ENCODE data around the gene ECSIT. TPM values are rescaled to one million over a fixed set of nuclear protein-coding genes. Genes with fewer than 3 reads are reported as not detected.
"Not testable (repeated sequence)": the region's sequence is repeated elsewhere in the genome, so short reads cannot be mapped to it uniquely, and the experiment has no call there.

Gene ECSIT
- polyA plus RNA-seq, 1 donor (not counting 4 experiments of a cell fraction or from before 2014, with no cell fraction given), result 16.0 TPM

- no peaks in the 10 kb centered on the region for H3K9me3 ChIP-seq (ENCODE audit: control insufficient read depth, low read depth, low read length)
- no peak for DNase-seq (ENCODE audit: low read depth, low spot score)
- no peaks in the 10 kb centered on the region for H3K9me1 ChIP-seq (ENCODE audit: control insufficient read depth, extremely low read depth, insufficient read depth, low read length)
Measured at GRCh38 chr19:11570039-11570462, 41.1 kb upstream of the ECSIT start.

GRCh38 chr19:11566164-11566563 lies 37.2 kb upstream of the ECSIT start:
- FAIRE-seq (no peak), DNase-seq (ENCODE audit: low read depth, low spot score) (no peak)
- no peaks in the 10 kb centered on the region for H3K9me1 ChIP-seq (ENCODE audit: control insufficient read depth, extremely low read depth, insufficient read depth, low read length)
- H3K9me3 ChIP-seq (ENCODE audit: control insufficient read depth, low read depth, low read length), result no peaks in the 10 kb centered on the region
- H3K27me3 ChIP-seq (ENCODE audit: control insufficient read depth, extremely low read depth, insufficient read depth, low read length), result no peaks in the 10 kb centered on the region
- no peak overlapping the region for H3K4me3 ChIP-seq (ENCODE audit: control insufficient read depth in 2 of 3, extremely low read depth in 1 of 3, insufficient read depth in 2 of 3, low read depth in 1 of 3, low read length in 3 of 3)
- no peak overlapping the region for H2AFZ ChIP-seq (ENCODE audit: control insufficient read depth, low read length)
- no peaks in the 10 kb centered on the region for H3K36me3 ChIP-seq (ENCODE audit: control insufficient read depth in 2 of 2, extremely low read depth in 1 of 2, insufficient read depth in 2 of 2, low read length in 2 of 2)
- no peaks in the 10 kb centered on the region for H3K79me2 ChIP-seq (ENCODE audit: control insufficient read depth, insufficient read depth, low read length)
- H4K20me1 ChIP-seq (ENCODE audit: control insufficient read depth, extremely low read depth, insufficient read depth, low read length), result no peaks in the 10 kb centered on the region
- no peak overlapping the region for H3K9ac ChIP-seq (ENCODE audit: control insufficient read depth, extremely low read depth, insufficient read depth, low read length)
- H3K4me2 ChIP-seq (ENCODE audit: control insufficient read depth, extremely low read depth, insufficient read depth, low read depth, low read length), result no peak overlapping the region
- no peak for TF ChIP-seq EZH2 (IDR thresholded peaks at IDR 0.05; ENCODE audit: low read length)
- no peak for TF ChIP-seq CTCF (optimal IDR thresholded peaks at IDR 0.05 in 1 of 3, IDR thresholded peaks at IDR 0.05 in 1 of 3, conservative IDR thresholded peaks at IDR 0.05 in 1 of 3; ENCODE audit: extremely low read depth in 1 of 3, insufficient read depth in 2 of 3, low read length in 3 of 3)
- H3K27ac ChIP-seq (ENCODE audit: control insufficient read depth, insufficient read depth, low read length), result no peak overlapping the region
- dilution Hi-C loops (cut with MboI; ENCODE audit: extremely low pct_ligation_motif_present, low sequenced_read_pairs), result no loop called here
- no peaks in the 10 kb centered on the region for H3K4me1 ChIP-seq (ENCODE audit: control insufficient read depth, extremely low read depth, insufficient read depth, low read length)

More at GRCh38 chr19:11570039-11570462, 41.1 kb upstream of the ECSIT start:
- no peaks in the 10 kb centered on the region for H3K79me2 ChIP-seq (ENCODE audit: control insufficient read depth, insufficient read depth, low read length)
- no peak for TF ChIP-seq EZH2 (IDR thresholded peaks at IDR 0.05; ENCODE audit: low read length)
- no peaks in the 10 kb centered on the region for H3K27me3 ChIP-seq (ENCODE audit: control insufficient read depth, extremely low read depth, insufficient read depth, low read length)
- no peaks in the 10 kb centered on the region for H3K4me1 ChIP-seq (ENCODE audit: control insufficient read depth, extremely low read depth, insufficient read depth, low read length)
- no peaks in the 10 kb centered on the region for H3K36me3 ChIP-seq (ENCODE audit: control insufficient read depth in 2 of 2, extremely low read depth in 1 of 2, insufficient read depth in 2 of 2, low read length in 2 of 2)
- no peak overlapping the region for H2AFZ ChIP-seq (ENCODE audit: control insufficient read depth, low read length)
- H3K9ac ChIP-seq (ENCODE audit: control insufficient read depth, extremely low read depth, insufficient read depth, low read length), result no peak overlapping the region
- FAIRE-seq, result no peak
- dilution Hi-C loops (cut with MboI; ENCODE audit: extremely low pct_ligation_motif_present, low sequenced_read_pairs), result no loop called here
- no peak overlapping the region for H3K27ac ChIP-seq (ENCODE audit: control insufficient read depth, insufficient read depth, low read length)
- H3K4me2 ChIP-seq (ENCODE audit: control insufficient read depth, extremely low read depth, insufficient read depth, low read depth, low read length), result no peak overlapping the region
- H3K4me3 ChIP-seq (ENCODE audit: control insufficient read depth in 2 of 3, extremely low read depth in 1 of 3, insufficient read depth in 2 of 3, low read depth in 1 of 3, low read length in 3 of 3), result no peak overlapping the region
- no peaks in the 10 kb centered on the region for H4K20me1 ChIP-seq (ENCODE audit: control insufficient read depth, extremely low read depth, insufficient read depth, low read length)

- H3K36me3 ChIP-seq (ENCODE audit: control insufficient read depth in 2 of 2, extremely low read depth in 1 of 2, insufficient read depth in 2 of 2, low read length in 2 of 2); dilution Hi-C loops (cut with MboI; ENCODE audit: extremely low pct_ligation_motif_present, low sequenced_read_pairs); H2AFZ ChIP-seq (ENCODE audit: control insufficient read depth, low read length); FAIRE-seq; DNase-seq (ENCODE audit: low read depth, low spot score); H3K4me2 ChIP-seq (ENCODE audit: control insufficient read depth, extremely low read depth, insufficient read depth, low read depth, low read length); H4K20me1 ChIP-seq (ENCODE audit: control insufficient read depth, extremely low read depth, insufficient read depth, low read length); H3K9me1 ChIP-seq (ENCODE audit: control insufficient read depth, extremely low read depth, insufficient read depth, low read length); H3K9me3 ChIP-seq (ENCODE audit: control insufficient read depth, low read depth, low read length); H3K27me3 ChIP-seq (ENCODE audit: control insufficient read depth, extremely low read depth, insufficient read depth, low read length); H3K27ac ChIP-seq (ENCODE audit: control insufficient read depth, insufficient read depth, low read length); H3K9ac ChIP-seq (ENCODE audit: control insufficient read depth, extremely low read depth, insufficient read depth, low read length); H3K4me1 ChIP-seq (ENCODE audit: control insufficient read depth, extremely low read depth, insufficient read depth, low read length); H3K79me2 ChIP-seq (ENCODE audit: control insufficient read depth, insufficient read depth, low read length); H3K4me3 ChIP-seq (ENCODE audit: control insufficient read depth in 2 of 3, extremely low read depth in 1 of 3, insufficient read depth in 2 of 3, low read depth in 1 of 3, low read length in 3 of 3): not testable (repeated sequence)
Measured at GRCh38 chr19:11565649-11565980, 36.7 kb upstream of the ECSIT start.

DNA sequence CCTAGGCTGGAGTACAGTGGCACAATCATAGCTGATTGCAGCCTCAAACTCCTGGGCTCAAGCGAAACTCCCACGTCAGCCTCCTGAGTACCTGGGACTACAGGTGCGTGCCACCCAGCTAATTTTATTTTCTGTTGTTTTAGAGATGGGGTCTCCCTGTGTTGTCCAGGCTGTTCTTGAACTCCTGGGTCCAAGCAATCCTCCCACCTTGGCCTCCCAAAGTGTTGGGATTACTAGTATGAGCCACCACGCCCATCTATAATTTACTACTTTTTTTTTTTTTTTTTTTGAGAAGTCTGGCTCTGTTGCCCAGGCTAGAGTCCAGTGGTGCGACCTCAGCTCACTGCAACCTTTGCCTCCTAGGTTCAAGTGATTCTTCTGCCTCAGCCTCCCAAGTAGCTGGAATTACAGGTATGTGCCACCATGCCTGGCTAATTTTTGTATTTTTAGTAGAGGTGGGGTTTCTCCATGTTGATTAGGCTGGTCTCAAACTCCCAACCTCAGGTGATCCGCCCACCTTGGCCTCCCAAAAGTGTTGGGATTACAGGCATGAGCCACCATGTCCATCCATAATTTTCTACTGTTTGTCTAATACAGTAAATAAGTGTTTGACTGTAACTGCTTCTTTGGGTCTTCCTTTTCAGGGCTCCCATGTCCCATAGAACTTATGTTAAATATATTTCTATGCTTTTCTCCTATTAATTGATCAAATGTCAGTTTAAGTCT lies 35.3 kb upstream of the ECSIT start:
- FAIRE-seq; H3K27me3 ChIP-seq (ENCODE audit: control insufficient read depth, extremely low read depth, insufficient read depth, low read length); H2AFZ ChIP-seq (ENCODE audit: control insufficient read depth, low read length); H3K9ac ChIP-seq (ENCODE audit: control insufficient read depth, extremely low read depth, insufficient read depth, low read length); H3K4me3 ChIP-seq (ENCODE audit: control insufficient read depth in 2 of 3, extremely low read depth in 1 of 3, insufficient read depth in 2 of 3, low read depth in 1 of 3, low read length in 3 of 3); H3K36me3 ChIP-seq (ENCODE audit: control insufficient read depth in 2 of 2, extremely low read depth in 1 of 2, insufficient read depth in 2 of 2, low read length in 2 of 2); H3K27ac ChIP-seq (ENCODE audit: control insufficient read depth, insufficient read depth, low read length); H3K4me2 ChIP-seq (ENCODE audit: control insufficient read depth, extremely low read depth, insufficient read depth, low read depth, low read length); dilution Hi-C loops (cut with MboI; ENCODE audit: extremely low pct_ligation_motif_present, low sequenced_read_pairs); H3K4me1 ChIP-seq (ENCODE audit: control insufficient read depth, extremely low read depth, insufficient read depth, low read length); H3K9me3 ChIP-seq (ENCODE audit: control insufficient read depth, low read depth, low read length); H4K20me1 ChIP-seq (ENCODE audit: control insufficient read depth, extremely low read depth, insufficient read depth, low read length); DNase-seq (ENCODE audit: low read depth, low spot score); H3K9me1 ChIP-seq (ENCODE audit: control insufficient read depth, extremely low read depth, insufficient read depth, low read length); H3K79me2 ChIP-seq (ENCODE audit: control insufficient read depth, insufficient read depth, low read length): not testable (repeated sequence)

Data from keratinocyte (primary cell).